ENCODE measurements around the gene RXRA.

GRCh38 chr9:134365115-134365596, 38.9 kb downstream of the RXRA start:
- no peak for TF ChIP-seq CTCF (IDR thresholded peaks at IDR 0.05)
- TF ChIP-seq GABPA (IDR thresholded peaks at IDR 0.05; ENCODE audit: low read depth): no peak
- TF ChIP-seq GATA2 (CRISPR knock-in tag; IDR thresholded peaks at IDR 0.05): no peak
- no peak for TF ChIP-seq RCOR1 (IDR thresholded peaks at IDR 0.05; ENCODE audit: low read length)
- TF ChIP-seq SIN3A (IDR thresholded peaks at IDR 0.05; ENCODE audit: borderline replicate concordance, low read depth, low read length): no peak
- TF ChIP-seq FOXJ3 (CRISPR knock-in tag; IDR thresholded peaks at IDR 0.05): no peak
- TF ChIP-seq CHD2 (IDR thresholded peaks at IDR 0.05; ENCODE audit: low read length, partially characterized antibody): no peak
- no peak for TF ChIP-seq MAX (IDR thresholded peaks at IDR 0.05; ENCODE audit: low read depth)
- TF ChIP-seq TAF1 (IDR thresholded peaks at IDR 0.05; ENCODE audit: borderline replicate concordance, low read depth, low read length): no peak
